H1 (cell line): ENCODE results near the gene AP2A2. TPM values are rescaled to one million over a fixed set of nuclear protein-coding genes. Genes with fewer than 3 reads are reported as not detected.

Experiments used
- CHD1 ChIP-seq: IDR thresholded peaks from 2 replicates; pipeline ENCODE4 v1.6.1; 2012; ENCODE audit warnings: low read depth, low read length, improper control_type of control experiment
- CHD7 ChIP-seq: fragments of 300-600 bp; sonication (generic); IDR thresholded peaks from 2 replicates; pipeline ENCODE4 v1.7.1; 2012; ENCODE audit warnings: low read length, moderate library complexity, mild to moderate bottlenecking, inconsistent platforms; ENCODE audit not compliant: insufficient replicate concordance
- FOSL1 ChIP-seq: IDR thresholded peaks from 2 replicates; pipeline ENCODE4 v1.6.1; 2011; ENCODE audit warnings: mild to moderate bottlenecking, low read depth, low read length, moderate library complexity; ENCODE audit not compliant: insufficient read depth
- HDAC2 ChIP-seq, 2 experiments: fragments of 300-600 bp in 1 of 2; sonication (generic) in 1 of 2; IDR thresholded peaks; 2 replicates each; pipeline ENCODE4 v1.6.1; 2011 to 2012; ENCODE audit warnings: low read depth in 2 of 2, low read length in 2 of 2, mild to moderate bottlenecking in 2 of 2, moderate library complexity in 2 of 2, borderline replicate concordance in 1 of 2, inconsistent platforms in 1 of 2
- PHF8 ChIP-seq: fragments of 200-600 bp; sonication (generic); conservative IDR thresholded peaks from 2 replicates; pipeline ENCODE4 v1.7.1; 2012; ENCODE audit warnings: low read depth, mild to moderate bottlenecking, inconsistent platforms, low read length, moderate library complexity
- YY1 ChIP-seq: IDR thresholded peaks from 2 replicates; pipeline ENCODE4 v1.6.1; 2011; ENCODE audit warnings: low read depth, mild to moderate bottlenecking, low read length
- polyA plus RNA-seq, 7 experiments: library from polyadenylated mRNA; depleted of rRNA in 3 of 7; stranded (reverse) in 5 of 7; unstranded in 2 of 7; fragments of >200 nt in 5 of 7; fragments of 200-250 nt in 2 of 7; gene quantifications; 1 replicate in 5 of 7; 2 replicates in 1 of 7; 4 replicates in 1 of 7; pipeline versions ENCODE4 v1.2.1 to v1.2.3, GENCODE V29; 2011 to 2013; ENCODE audit warnings: missing spikeins in 2 of 7, mixed read lengths in 2 of 7
- total RNA-seq: library from RNA; stranded (reverse); fragmentation: NEBNext Ultra II Directional; extraction: Animal tissue kit (Norgen Biotek cat#: 25700); gene quantifications from 2 replicates; pipeline ENCODE4 v1.2.1, GENCODE V29; 2021

The AP2A2 gene
- total and polyA plus RNA-seq, 2 of the 8 experiments (the other 6 are each of a cell fraction or from before 2014, with no cell fraction given), result 50.0 to 65.0 TPM

DNA sequence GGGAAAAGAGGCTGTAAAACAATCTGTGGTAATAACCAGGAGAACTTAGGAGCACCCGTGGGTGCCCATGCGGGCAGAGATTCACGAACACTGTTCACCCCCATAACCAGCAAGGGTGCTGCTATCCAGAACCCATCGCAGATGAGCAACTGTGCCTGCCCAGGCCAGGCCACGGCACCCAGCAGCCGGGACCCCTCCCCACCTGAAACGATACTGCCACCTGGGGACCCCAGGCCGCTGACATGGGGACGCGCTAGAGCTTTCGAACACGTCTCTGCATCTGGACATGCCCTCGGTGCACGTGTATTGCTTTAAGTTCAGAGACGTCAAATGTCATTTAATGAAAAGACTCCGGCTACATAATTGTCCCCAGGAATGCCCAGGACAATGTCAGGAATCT lies 134.7 kb downstream of the AP2A2 start (continued):
- TF ChIP-seq CHD7 (no peak), YY1 (no peak), FOSL1 (no peak), CHD1 (no peak), PHF8 (no peak), HDAC2 (IDR thresholded peaks at IDR 0.05; ENCODE audit: borderline replicate concordance in 1 of 2, low read depth in 2 of 2, low read length in 2 of 2) (no peak)
